ENCODE measurements around the gene KYAT1.
"Not testable (repeated sequence)": the region's sequence is repeated elsewhere in the genome, so short reads cannot be mapped to it uniquely, and the experiment has no call there.

KYAT1 gene

DNA sequence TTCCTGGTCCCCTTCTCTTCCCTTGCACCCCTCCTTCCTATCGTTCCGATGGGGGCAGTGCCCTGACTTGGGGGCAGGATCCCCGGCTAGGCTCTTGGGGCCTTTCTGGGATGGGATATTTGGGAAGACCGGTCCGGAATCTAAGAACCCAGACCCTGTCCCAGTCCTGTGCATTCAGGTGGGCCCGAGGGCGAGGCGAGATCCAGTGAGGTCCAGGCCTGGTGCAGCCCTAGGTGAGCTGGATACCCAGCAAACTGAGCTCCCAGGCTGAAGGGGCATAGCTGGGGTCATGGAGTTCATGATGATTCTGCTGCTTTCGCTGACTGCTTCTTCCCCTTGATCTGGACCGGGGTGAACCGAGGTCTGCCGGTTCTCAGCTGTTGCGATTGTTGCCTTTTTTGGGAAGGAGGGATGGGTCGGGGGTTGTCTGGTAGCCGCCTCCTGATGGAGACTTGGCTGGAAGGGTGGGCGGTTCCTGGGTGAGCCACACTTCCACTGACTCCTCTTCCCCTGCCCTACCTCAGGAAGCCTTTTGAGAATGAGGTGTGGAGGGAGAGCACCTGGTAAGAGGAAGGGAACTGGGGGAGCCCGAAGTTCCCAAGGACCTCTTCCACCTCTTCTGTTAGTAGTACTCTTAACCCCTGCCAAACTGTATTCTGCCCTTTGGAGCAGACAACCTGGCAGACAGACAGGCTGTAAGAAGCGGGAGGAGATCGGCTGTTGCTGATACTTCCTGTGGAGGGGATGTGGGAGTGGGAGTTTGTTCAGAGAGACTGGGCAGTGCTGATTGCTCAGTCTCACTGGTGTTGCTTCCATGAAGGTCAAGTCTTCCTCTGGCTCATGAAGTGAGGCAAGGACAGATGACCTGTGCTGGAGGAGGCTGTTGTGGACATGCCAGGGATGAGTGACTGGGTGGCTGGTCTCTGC, 1.2 kb upstream of the KYAT1 start:
- no peak for DNase-seq

- no peak for DNase-seq
These were observed 3.9 kb downstream of the KYAT1 start for GRCh38 chr9:128877852-128878251.

DNA sequence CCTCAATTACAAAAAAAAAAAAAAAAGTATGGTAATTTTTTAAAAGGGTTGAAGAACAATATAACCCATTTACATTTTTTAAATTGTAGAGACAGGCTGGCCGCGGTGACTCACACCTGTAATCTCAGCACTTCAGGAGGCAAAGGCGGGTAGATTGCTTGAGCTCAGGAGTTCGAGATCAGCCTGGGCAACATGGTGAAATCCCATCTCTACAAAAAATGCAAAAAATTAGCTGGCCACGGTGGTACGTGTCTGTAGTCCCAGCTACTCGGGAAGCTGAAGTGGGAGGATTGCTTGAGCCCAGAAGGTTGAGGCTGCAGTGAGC, 10.8 kb downstream of the KYAT1 start:
- DNase-seq = not testable (repeated sequence)

DNA sequence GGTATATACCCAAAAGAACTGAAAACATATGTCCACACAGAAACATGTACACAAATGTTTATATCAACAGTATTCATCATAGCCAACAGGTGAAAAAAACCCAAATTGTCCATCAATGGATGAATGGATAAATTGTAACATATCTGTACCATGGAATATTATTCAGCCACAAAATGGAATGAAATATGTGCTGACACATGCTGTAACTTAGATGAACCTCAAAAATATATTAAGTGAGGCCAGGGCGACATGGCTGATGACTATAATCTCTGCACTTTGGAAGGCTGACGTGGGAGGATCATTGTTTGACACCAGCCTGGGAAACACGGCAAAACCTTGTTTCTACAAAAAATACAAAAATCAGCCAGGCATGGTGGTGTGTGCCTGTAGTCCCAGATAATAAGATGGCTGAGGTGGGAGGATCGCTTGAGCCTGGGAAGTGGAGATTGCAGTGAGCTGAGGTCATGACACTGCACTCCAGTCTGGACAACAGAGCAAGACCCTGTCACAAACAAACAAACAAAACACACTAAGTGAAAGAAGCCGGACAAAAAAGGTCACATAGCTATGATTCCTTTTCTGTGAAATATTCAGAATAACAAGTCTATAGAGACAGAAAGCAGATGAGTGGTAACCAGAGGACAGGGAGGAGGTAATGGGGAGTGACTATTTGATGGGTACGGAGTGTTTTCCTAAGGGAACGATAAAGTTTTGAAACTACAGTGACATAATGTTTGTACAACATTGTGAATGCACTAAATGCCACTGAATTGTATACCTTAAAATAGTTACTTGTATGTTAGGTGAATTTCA, 11.4 kb downstream of the KYAT1 start:
- DNase-seq = no peak

DNA sequence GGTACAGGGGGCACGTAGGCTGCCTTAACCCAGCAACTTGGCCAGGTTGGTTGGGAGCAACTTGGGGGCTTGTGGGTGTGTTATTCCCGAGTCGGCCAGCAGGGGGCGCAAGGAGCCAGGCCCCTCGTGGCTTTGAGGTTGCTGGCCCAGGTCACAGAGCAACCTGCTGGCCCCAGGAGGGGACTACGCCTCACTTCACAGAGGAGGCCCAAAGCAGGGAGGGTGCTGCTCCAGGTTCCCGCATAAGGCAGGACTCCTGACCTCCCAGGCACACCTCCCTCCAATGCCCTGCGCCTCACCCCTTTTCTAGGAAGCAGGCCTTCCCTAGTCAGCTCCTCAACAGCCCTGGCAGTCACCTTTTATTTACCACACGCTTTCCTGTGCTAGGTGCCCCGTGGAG, 18.1 kb downstream of the KYAT1 start:
- DNase-seq = peak; percentile 42

DNA sequence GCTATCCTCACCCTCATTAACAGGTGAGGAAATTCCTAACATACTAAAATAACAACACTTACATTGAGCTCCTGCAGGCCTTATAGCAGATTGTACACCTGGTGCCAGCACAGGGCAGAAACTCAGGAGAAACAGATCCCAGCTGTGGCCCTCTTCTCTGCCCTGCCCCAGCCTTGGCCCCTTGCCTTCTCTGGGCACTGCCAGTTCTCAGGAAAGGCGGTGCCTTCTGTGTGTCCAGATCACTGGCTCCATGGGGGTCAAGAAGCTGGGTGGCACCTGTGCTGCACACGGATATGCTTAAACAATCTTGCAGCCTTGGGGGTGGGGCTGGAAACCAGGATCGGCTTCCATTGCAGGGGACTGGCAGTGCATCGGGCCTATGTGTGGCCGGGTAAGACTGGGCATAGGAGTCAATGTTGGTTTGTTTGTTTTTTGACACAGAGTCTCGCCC, 19.3 kb downstream of the KYAT1 start:
- DNase-seq = no peak

GRCh38 chr9:128861501-128861900, 20.2 kb downstream of the KYAT1 start:
- DNase-seq = no peak

DNA sequence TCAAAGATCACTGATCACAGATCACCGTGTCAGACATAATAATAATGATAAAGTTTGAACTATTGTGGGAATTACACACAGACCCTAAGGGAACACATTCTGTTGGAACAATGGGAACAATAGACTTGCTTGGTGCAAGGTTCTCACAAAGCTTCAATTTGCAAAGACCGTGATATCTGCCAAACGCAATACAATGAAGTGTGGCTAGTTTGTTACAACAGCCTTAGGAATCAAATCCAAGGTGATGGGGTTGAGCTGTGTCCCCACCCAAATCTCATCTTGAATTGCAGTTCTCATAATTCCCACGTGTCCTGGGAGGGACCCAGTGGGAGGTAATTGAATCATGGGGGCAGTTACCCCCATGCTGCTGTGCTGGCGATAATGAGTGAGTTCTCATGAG, 20.8 kb downstream of the KYAT1 start:
- no peak for DNase-seq

GRCh38 chr9:128858476-128858875, 23.3 kb downstream of the KYAT1 start:
- DNase-seq = not testable (repeated sequence)

GRCh38 chr9:128854454-128854853, 27.3 kb downstream of the KYAT1 start:
- DNase-seq = not testable (repeated sequence)

DNA sequence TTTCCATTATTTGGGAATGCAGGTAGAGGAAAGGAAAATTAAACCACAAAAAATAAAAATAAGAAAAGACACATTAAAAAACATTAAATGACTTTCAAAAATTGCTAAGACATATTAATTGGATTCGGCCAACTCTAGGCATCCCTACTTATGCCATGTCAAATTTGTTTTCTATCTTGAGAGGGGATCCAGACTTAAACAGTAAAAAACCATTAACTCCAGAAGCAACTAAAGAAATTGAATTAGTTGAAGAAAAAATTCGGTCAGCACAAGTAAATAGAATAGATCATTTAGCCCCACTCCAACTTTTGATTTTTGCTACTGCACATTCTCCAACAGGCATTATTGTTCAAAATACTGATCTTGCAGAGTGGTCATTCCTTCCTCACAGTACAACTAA, 29.1 kb downstream of the KYAT1 start:
- DNase-seq = not testable (repeated sequence)

DNA sequence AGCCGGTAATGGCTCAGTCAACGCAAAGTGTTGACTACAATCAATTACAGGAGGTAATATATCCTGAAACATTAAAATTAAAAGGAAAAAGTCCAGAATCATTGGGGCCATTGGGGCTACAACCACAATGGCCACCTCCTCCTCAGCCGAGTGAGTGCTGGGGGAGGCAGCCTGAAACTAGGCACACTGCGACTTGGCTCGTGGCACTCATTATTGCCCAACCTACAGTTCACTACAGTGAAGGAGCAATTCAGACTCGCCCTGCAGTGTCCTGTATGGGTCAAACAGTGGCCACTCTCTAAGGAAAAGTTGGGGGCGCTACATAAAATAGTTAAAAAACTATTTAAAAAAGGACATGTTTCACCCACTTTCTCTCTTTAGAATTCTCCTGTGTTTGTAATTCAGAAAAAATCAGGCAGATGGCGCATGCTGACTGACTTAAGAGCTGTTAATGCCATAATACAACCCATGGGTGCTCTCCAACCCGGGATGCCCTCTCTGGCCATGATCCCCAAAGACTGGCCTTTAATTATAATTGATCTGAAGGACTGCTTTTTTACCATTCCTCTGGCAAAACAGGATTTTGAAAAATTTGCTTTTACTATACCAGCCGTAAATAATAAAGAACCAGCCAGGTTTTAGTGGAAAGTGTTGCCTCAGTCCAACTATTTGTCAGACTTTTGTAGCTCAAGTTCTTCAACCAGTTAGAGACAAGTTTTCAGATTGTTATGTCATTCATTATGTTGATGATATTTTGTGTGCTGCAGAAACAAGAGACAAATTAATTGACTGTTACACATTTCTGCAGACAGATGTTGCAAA, 29.8 kb downstream of the KYAT1 start:
- not testable (repeated sequence) for DNase-seq

DNA sequence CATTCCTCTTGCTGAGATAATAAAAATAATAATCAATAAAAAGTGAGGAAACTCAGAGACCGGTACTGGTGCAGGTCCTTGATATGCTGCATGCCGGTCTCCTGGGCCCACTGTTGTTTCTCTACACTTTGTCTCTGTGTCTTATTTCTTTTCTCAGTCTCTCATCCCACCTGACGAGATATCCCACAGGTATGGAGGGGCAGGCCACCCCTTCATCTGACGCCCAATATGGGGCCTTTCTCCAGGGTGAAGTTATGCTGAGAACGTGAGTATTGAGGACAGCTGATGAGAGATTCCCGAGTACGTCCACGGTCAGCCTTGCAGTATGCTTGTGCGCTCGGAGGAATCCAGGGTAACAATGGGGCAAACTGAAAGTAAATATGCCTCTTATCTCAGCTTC, 30.7 kb downstream of the KYAT1 start:
- not testable (repeated sequence) for DNase-seq

- DNase-seq = no peak
These were observed 33.9 kb downstream of the KYAT1 start for GRCh38 chr9:128847803-128848202.

DNA sequence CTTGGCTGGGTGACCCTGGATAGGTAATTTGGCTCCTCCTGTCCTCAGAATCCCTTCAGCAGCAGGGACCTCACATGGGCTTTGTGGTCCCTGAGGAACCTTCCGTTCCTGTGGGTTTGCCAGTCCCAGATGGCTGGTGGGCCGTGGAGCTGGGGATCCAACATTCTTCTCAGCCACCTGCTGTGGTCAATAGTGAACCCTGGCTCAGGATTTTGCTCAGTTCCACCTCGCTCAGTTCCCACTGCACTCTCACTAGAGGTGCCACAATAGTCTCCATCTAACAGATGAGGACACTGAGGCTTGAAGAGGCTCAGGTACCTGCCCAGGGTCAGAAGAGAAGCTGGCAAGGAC, 35.1 kb downstream of the KYAT1 start:
- no peak for DNase-seq

- DNase-seq = no peak
These were observed 36.4 kb downstream of the KYAT1 start for GRCh38 chr9:128845186-128845931.

GRCh38 chr9:128843171-128843570, 38.6 kb downstream of the KYAT1 start:
- not testable (repeated sequence) for DNase-seq

DNA sequence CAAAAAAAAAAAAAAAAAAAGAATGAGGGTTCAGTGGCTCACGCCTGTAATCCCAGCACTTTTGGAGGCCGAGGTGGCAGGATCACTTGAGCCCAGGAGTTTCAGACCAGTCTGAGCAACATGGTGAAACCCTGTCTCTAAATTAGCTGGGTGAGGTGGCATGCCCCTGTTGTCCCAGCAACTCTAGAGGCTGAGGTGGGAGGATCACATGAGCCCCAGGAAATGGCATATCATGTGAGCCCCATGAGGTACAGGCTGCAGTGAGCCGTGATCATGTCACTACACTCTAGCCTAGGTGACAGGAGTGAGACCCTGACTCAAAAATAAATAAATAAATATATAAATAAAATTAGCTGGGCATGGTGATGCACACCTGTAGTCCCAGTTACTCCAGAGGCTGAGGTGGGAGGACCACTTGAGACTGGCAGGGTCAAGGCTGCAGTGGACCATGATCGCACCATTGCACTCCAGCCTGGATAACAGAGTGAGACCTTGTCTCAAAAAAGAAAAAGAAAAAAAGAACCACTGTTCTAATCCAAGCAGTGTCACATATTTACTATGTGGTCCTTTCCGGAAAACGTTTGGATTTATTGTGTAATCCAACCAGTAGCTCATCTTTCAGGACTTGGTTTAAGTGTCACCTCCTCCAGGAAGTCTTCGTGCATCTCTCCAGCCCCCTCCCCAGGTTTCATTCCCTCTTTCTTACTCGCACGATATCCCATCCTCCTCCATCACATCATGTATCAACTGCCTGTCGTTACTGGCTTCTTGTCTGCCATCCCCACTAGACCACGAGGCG, 39.9 kb downstream of the KYAT1 start:
- DNase-seq = no peak

DNA sequence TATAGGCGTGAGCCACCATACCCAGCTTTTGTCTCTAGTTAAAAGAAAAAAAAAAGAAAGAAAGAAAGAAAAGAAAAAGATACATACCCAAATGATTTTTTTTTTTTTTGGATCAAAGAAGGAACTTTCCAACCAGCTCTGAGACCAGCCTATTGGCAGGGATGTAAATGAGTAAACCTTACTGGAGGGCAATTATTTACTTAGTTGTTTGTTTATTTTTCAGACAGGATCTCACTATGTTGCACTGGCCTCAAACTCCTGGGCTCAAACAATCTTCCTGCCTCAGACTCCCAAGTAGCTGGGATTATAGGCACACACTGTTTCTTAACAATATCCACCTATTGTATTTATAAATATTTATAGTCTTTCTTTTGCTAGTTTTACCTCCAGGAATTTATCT, 41.2 kb downstream of the KYAT1 start:
- no peak for DNase-seq

DNA sequence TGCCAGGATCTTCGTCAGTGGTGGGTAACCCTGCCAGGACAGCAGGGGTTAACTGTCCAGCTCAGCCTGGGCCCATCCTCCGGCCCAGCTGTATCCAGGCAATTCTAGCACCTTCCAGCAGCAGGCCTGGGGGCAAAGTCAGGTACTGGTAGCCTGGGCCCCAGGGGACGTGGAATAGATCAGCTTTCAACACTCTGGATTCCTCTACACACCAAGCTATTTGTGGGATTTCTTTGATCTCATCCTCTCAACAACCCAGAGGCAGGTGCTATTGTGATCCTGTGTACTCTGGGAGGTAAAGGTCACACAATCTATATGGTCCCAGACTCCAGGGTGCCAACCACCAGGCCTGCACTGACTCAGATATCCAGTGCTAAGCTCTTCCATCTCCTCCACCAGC, 43.4 kb downstream of the KYAT1 start:
- DNase-seq = no peak

GRCh38 chr9:128836509-128837145, 45.1 kb downstream of the KYAT1 start:
- DNase-seq = no peak
